PC-9 (cell line): ENCODE measurements around the gene ZNF23. TPM values are rescaled to one million over a fixed set of nuclear protein-coding genes. Genes with fewer than 3 reads are reported as not detected.

Experiments used
- BruUV-seq: library from RNA; stranded (reverse); fragments of 400-500 nt; replicated peaks from 2 replicates; lab custom pipeline; 2021; lab: Mats Ljungman, UMichigan
- CTCF ChIA-PET: fragments of 300-600 bp; sonication (Branson Sonifier 250); formaldehyde crosslinking; loops from one replicate; lab custom pipeline; 2022; ENCODE audit warnings: antibody characterized with exemption; lab: Charles Lee
- POLR2A ChIA-PET: fragments of 300-600 bp; sonication (Branson Sonifier 250); formaldehyde crosslinking; loops from one replicate; lab custom pipeline; 2022; ENCODE audit warnings: antibody characterized with exemption; ENCODE audit not compliant: unreplicated experiment; lab: Charles Lee
- DNase-seq, 2 experiments: peaks; one replicate each; pipeline versions ENCODE4 v3.0.0 to v3.0.0-alpha.2; 2015 to 2022; ENCODE audit warnings: mixed read lengths in 1 of 2
- H2AFZ ChIP-seq: fragments of 200-600 bp; sonication (generic); 2 replicates; pipeline ENCODE4 v1.8.1; 2017; ENCODE audit warnings: antibody characterized with exemption
- H3F3A ChIP-seq: fragments of 200-600 bp; sonication (generic); 2 replicates; pipeline ENCODE4 v1.8.1; 2017; ENCODE audit warnings: antibody characterized with exemption, mild to moderate bottlenecking, low read depth; ENCODE audit not compliant: insufficient read depth
- H3K27ac ChIP-seq: fragments of 200-600 bp; sonication (generic); 2 replicates; pipeline ENCODE4 v1.6.1; 2016; ENCODE audit warnings: mixed run types
- H3K27me3 ChIP-seq: fragments of 200-600 bp; sonication (generic); 2 replicates; pipeline ENCODE4 v1.6.1; 2016; ENCODE audit warnings: low read depth, mixed run types; ENCODE audit not compliant: insufficient read depth
- H3K36me3 ChIP-seq: fragments of 200-600 bp; sonication (generic); 2 replicates; pipeline ENCODE4 v1.6.1; 2016; ENCODE audit warnings: low read depth, mixed run types
- H3K4me1 ChIP-seq: fragments of 200-600 bp; sonication (generic); replicated peaks from 2 replicates; pipeline ENCODE4 v1.6.1; 2016; ENCODE audit warnings: mixed run types; ENCODE audit not compliant: insufficient read depth
- H3K4me2 ChIP-seq: fragments of 200-600 bp; sonication (generic); 2 replicates; pipeline ENCODE4 v1.6.1; 2017; ENCODE audit warnings: mixed run types
- H3K4me3 ChIP-seq: fragments of 200-600 bp; sonication (generic); 2 replicates; pipeline ENCODE4 v1.6.1; 2016; ENCODE audit warnings: mixed run types
- H3K79me2 ChIP-seq: fragments of 200-600 bp; sonication (generic); 2 replicates; pipeline ENCODE4 v1.6.1; 2017; ENCODE audit warnings: low read depth, mixed run types
- H3K9me2 ChIP-seq: fragments of 200-600 bp; sonication (generic); 2 replicates; pipeline ENCODE4 v1.8.1; 2017; ENCODE audit warnings: mild to moderate bottlenecking; ENCODE audit not compliant: insufficient read depth
- H3K9me3 ChIP-seq: fragments of 200-600 bp; sonication (generic); 2 replicates; pipeline ENCODE4 v1.8.1; 2016; ENCODE audit warnings: low read depth; ENCODE audit not compliant: insufficient read depth
- H4K20me1 ChIP-seq: fragments of 200-600 bp; sonication (generic); 2 replicates; pipeline ENCODE4 v1.8.1; 2017; ENCODE audit not compliant: insufficient read depth
- CTCF ChIP-seq: fragments of 200-600 bp; sonication (generic); conservative IDR thresholded peaks from 2 replicates; pipeline ENCODE4 v1.6.1; 2017; ENCODE audit warnings: mixed run types, antibody characterized with exemption, mild to moderate bottlenecking, moderate library complexity
- EZH2 ChIP-seq: fragments of 200-600 bp; sonication (generic); IDR thresholded peaks from 2 replicates; pipeline ENCODE4 v1.8.0; 2017; ENCODE audit warnings: antibody characterized with exemption, low read depth
- intact Hi-C: fragments of 100-400 bp; cut with micrococcal nuclease; formaldehyde crosslinking; loops from one replicate; pipeline ENCODE4 v1.10.0; 2022; ENCODE audit not compliant: unreplicated experiment
- total RNA-seq: library from RNA; stranded (reverse); gene quantifications from 2 replicates; pipeline ENCODE4 v1.2.3, GENCODE V29; 2021

Gene ZNF23
- total RNA-seq, 1 experiment from 2014 or later = 6.9 TPM

DNA sequence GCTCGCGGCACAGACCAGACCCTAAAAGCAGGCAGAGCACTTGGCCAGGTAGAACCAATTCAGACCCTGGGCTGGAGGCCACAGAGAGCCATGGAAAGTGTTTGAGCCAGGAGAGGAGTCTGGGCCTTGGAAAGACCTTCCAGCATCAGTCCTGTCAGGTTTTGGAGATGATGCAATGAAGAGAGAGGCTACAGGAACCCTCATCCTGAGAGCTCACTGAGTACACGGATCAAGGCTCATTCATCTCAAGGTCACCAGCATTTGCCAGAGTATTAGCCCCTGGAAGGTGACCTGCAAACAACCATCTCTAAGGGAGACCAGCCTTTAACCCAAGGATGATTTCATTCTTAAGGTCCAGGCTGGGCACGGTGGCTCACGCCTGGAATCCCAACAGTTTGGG is 48.0 kb downstream of the ZNF23 start:
- no peak overlapping the region for H3K4me2 ChIP-seq
- H3K4me1 ChIP-seq = 0 out of 2 replicates have a peak, but pooled peaks cover 3% of the 10 kb centered on the region
- no peaks in the 10 kb centered on the region for H4K20me1 ChIP-seq
- DNase-seq = no peak
- H3F3A ChIP-seq = no peaks in the 10 kb centered on the region
- peaks cover 20% of the 10 kb centered on the region; the same call in 1 of the 2 replicates for H3K27me3 ChIP-seq
- no peaks in the 10 kb centered on the region for H3K36me3 ChIP-seq
- BruUV-seq = no TSS peak
- no peak overlapping the region for H3K4me3 ChIP-seq
- H2AFZ ChIP-seq = no peak overlapping the region
- no peaks in the 10 kb centered on the region for H3K9me2 ChIP-seq
- intact Hi-C loops = no loop called here
- H3K9me3 ChIP-seq = no peaks in the 10 kb centered on the region
- no peaks in the 10 kb centered on the region for H3K79me2 ChIP-seq
- H3K27ac ChIP-seq = no peak overlapping the region
- POLR2A ChIA-PET = no interaction called here
- TF ChIP-seq EZH2 = no peak
- no peak for TF ChIP-seq CTCF
- CTCF ChIA-PET = interaction anchor here (2.1 kb wide), 1 partner anchor 197 kb away, joined by 8 read pairs; no protein-coding TSS in a partner anchor

- no peak overlapping the region for H3K4me3 ChIP-seq
- no peaks in the 10 kb centered on the region for H3F3A ChIP-seq
- H4K20me1 ChIP-seq = no peaks in the 10 kb centered on the region
- no peaks in the 10 kb centered on the region for H3K9me3 ChIP-seq
- 0 out of 2 replicates have a peak, but pooled peaks cover 3% of the 10 kb centered on the region for H3K4me1 ChIP-seq
- TF ChIP-seq EZH2 (no peak), CTCF (no peak)
- intact Hi-C loops = loop anchor here (2.0 kb wide), 1 partner anchor 197 kb away; no protein-coding TSS in a partner anchor
- no peak overlapping the region for H3K27ac ChIP-seq
- ChIA-PET POLR2A (no interaction called here), CTCF (interaction anchor here (1.4 to 2.1 kb wide), 2 partner anchors 86 to 198 kb away, joined by 7 to 8 read pairs; no protein-coding TSS in a partner anchor)
- no peak for DNase-seq
- peaks cover 25% of the 10 kb centered on the region; the same call in 1 of the 2 replicates for H3K27me3 ChIP-seq
- no peak overlapping the region for H3K4me2 ChIP-seq
- BruUV-seq = no TSS peak
- H3K9me2 ChIP-seq = no peaks in the 10 kb centered on the region
- no peaks in the 10 kb centered on the region for H3K79me2 ChIP-seq
- no peaks in the 10 kb centered on the region for H3K36me3 ChIP-seq
- no peak overlapping the region for H2AFZ ChIP-seq
These were observed 48.7 kb downstream of the ZNF23 start for GRCh38 chr16:71413341-71413740.

DNA sequence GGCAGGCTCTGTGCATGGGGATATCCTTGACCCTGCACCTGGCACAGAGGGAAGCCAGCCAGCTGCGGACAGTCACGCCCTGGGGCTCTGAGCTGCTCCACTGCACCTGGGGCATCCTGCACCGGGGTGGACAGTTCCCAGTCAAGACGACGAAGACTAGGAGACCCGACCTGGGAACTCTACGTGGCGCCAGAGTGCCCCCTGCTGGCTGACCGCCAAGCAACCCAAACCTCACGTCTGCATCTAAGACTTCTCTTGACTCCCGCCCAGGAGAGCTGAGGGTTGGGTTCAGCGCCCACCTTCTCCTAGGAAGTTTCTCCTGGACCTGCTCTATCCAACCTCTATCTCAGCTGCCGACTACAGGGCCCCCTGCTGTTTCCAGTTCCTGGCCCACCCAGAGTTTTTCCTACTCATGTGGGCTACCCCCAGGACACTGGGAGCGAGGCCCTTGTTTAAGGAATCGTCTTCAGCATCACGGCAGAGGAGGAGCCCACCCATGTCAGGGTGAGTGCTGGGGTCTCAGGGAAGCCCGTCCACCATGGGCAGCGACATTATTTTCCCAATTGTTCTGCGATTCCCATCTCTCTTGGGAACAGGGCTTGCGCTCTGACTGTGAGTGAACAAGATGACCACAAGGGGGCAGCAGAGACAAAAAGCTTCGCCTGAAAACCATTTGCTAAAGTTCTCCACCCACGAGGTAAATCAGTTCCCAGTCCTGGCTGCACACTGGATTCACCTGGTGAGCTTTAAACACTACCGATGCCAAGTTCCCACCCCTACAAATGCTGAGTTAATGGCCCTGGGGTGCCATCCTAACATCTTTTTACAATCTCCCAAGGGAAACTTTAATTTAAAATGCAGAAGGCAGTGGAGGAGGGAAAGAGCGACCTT is 49.5 kb downstream of the ZNF23 start:
- H3K9me2 ChIP-seq = no peaks in the 10 kb centered on the region
- H3K27me3 ChIP-seq = peaks cover 20% of the 10 kb centered on the region; the same call in 1 of the 2 replicates
- ChIA-PET CTCF (interaction anchor here (1.1 to 2.1 kb wide), 3 partner anchors 59 to 199 kb away, joined by 4 to 8 read pairs (median 7); no protein-coding TSS in a partner anchor), POLR2A (no interaction called here)
- 0 out of 2 replicates have a peak, but pooled peaks cover 3% of the 10 kb centered on the region for H3K4me1 ChIP-seq
- peak overlapping the region; percentile 20; the same call in 1 of the 2 replicates for H3K4me3 ChIP-seq
- H3K27ac ChIP-seq = no peak overlapping the region
- H4K20me1 ChIP-seq = no peaks in the 10 kb centered on the region
- TF ChIP-seq CTCF (peak; percentile 90), EZH2 (no peak)
- no peaks in the 10 kb centered on the region for H3K79me2 ChIP-seq
- no TSS peak for BruUV-seq
- H3K4me2 ChIP-seq = peak overlapping the region; percentile 71
- peak; percentile 64 to 79 for DNase-seq
- H3K36me3 ChIP-seq = no peaks in the 10 kb centered on the region
- intact Hi-C loops = loop anchor here (1.0 to 2.0 kb wide), 3 partner anchors 87 to 198 kb away; no protein-coding TSS in a partner anchor
- H3F3A ChIP-seq = no peaks in the 10 kb centered on the region
- no peaks in the 10 kb centered on the region for H3K9me3 ChIP-seq
- peak overlapping the region; percentile 70; the same call in 1 of the 2 replicates for H2AFZ ChIP-seq
